Activated naive CD4-positive, alpha-beta T cell treated with anti-CD3 and anti-CD28 coated beads, Interleukin-2, amount 50 U/mL, for 72 hours (primary cell): ENCODE results near the gene CTCF. TPM values are rescaled to one million over a fixed set of nuclear protein-coding genes. Genes with fewer than 3 reads are reported as not detected.
A peak's percentile ranks its signal among the peaks of the same experiment; 100 is the strongest.

Experiments
- ATAC-seq, 2 donors: fragments of 150-1000 bp; cut with Tn5 transposase; 2 replicates each; pipeline ENCODE4 v1.10.0; 2021; ENCODE audit warnings: mild to moderate bottlenecking in 2 of 2, moderate library complexity in 2 of 2
- DNase-seq, 2 donors: peaks; one replicate each; pipeline ENCODE4 v3.0.0; 2021 to 2022; ENCODE audit warnings: low spot score in 2 of 2
- H3K27ac Mint-ChIP-seq, 2 donors: one replicate each; pipeline ENCODE4 v1.8.0; 2022; ENCODE audit warnings: mild to moderate bottlenecking in 2 of 2, mixed read lengths in 2 of 2
- H3K36me3 Mint-ChIP-seq, 2 donors: one replicate each; pipeline ENCODE4 v1.8.0; 2022; ENCODE audit warnings: mixed read lengths in 2 of 2
- H3K9me3 Mint-ChIP-seq, 2 donors: one replicate each; pipeline ENCODE4 v1.8.0; 2022; ENCODE audit warnings: mixed read lengths in 2 of 2
- total RNA-seq, 2 donors: library from RNA; stranded (reverse); gene quantifications; one replicate each; pipeline ENCODE4 v1.2.3, GENCODE V29; 2022

The CTCF gene
- total RNA-seq, 2 donors from 2014 or later, result 51.5 to 62.1 TPM

GRCh38 chr16:67606632-67607031 lies 44.3 kb downstream of the CTCF start:
- DNase-seq (no peak), ATAC-seq (no peak)
- H3K36me3 Mint-ChIP-seq, result peaks cover 0 to 4% of the 10 kb centered on the region in 2 donors
- H3K27ac Mint-ChIP-seq, result no peak overlapping the region
- no peaks in the 10 kb centered on the region for H3K9me3 Mint-ChIP-seq

- no peak for DNase-seq
- Mint-ChIP-seq H3K36me3 (peaks cover 0 to 4% of the 10 kb centered on the region in 2 donors), H3K27ac (no peak overlapping the region), H3K9me3 (no peaks in the 10 kb centered on the region)
- ATAC-seq, result peak in 1 of 2 donors; percentile 79
Measured at GRCh38 chr16:67608364-67608763, 46.0 kb downstream of the CTCF start.

GRCh38 chr16:67613808-67614207 lies 51.5 kb downstream of the CTCF start:
- DNase-seq, result no peak
- H3K27ac Mint-ChIP-seq, result no peak overlapping the region
- no peaks in the 10 kb centered on the region for H3K9me3 Mint-ChIP-seq
- ATAC-seq, result peak in 1 of 2 donors; percentile 47
- H3K36me3 Mint-ChIP-seq, result peaks cover 5 to 9% of the 10 kb centered on the region in 2 donors

GRCh38 chr16:67628216-67628615 lies 65.9 kb downstream of the CTCF start:
- DNase-seq, result no peak
- ATAC-seq, result no peak
- H3K27ac Mint-ChIP-seq, result no peak overlapping the region
- H3K9me3 Mint-ChIP-seq, result no peaks in the 10 kb centered on the region
- no peaks in the 10 kb centered on the region for H3K36me3 Mint-ChIP-seq

DNA sequence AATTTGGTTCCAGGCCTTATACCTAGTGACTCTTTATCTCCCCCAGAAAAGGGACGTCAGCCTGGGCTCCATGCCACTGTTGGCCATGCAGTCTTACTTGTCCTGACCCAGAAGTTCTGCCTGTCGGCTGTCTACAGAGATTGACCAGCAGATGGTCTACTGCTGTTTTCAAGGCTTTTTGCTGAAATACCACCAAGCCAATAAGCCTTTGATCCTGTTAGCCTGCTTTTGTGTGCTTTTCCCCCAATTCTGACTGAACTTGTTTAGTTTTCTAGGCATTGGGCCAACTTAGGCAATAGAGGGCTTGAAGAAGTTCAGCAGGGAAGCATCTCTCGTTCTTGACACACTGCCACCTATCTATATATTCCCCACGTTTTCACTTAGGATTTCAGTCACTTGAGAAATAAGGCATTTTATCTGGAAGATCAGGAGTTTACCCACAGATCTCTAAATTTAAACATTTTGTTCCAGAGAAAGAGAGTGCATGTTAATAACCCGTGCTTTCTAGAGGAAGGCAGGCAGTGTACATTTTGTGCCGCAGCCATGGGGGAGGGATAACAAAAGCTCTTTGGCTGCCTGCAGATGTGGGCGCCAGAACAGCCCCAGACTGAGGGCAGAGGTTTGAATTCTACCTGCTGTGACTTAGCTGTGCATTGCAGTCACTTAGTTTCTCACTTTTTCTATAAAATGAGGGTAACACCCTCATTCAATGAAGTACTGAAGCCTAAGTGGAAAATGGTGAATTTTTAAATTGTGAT lies 70.3 kb downstream of the CTCF start:
- Mint-ChIP-seq H3K9me3 (no peaks in the 10 kb centered on the region), H3K27ac (peak overlapping the region in 1 of 2 donors; percentile 48), H3K36me3 (no peaks in the 10 kb centered on the region)
- ATAC-seq (no peak), DNase-seq (no peak)

- Mint-ChIP-seq H3K9me3 (no peaks in the 10 kb centered on the region), H3K27ac (peak overlapping the region; percentile 40 to 75), H3K36me3 (no peaks in the 10 kb centered on the region)
- ATAC-seq (no peak), DNase-seq (no peak)
Measured at GRCh38 chr16:67636713-67637112, 74.4 kb downstream of the CTCF start.

GRCh38 chr16:67637625-67638024 lies 75.3 kb downstream of the CTCF start:
- H3K9me3 Mint-ChIP-seq, result no peaks in the 10 kb centered on the region
- H3K27ac Mint-ChIP-seq, result peak overlapping the region in 1 of 2 donors; percentile 5
- DNase-seq (no peak), ATAC-seq (no peak)
- no peaks in the 10 kb centered on the region for H3K36me3 Mint-ChIP-seq

DNA sequence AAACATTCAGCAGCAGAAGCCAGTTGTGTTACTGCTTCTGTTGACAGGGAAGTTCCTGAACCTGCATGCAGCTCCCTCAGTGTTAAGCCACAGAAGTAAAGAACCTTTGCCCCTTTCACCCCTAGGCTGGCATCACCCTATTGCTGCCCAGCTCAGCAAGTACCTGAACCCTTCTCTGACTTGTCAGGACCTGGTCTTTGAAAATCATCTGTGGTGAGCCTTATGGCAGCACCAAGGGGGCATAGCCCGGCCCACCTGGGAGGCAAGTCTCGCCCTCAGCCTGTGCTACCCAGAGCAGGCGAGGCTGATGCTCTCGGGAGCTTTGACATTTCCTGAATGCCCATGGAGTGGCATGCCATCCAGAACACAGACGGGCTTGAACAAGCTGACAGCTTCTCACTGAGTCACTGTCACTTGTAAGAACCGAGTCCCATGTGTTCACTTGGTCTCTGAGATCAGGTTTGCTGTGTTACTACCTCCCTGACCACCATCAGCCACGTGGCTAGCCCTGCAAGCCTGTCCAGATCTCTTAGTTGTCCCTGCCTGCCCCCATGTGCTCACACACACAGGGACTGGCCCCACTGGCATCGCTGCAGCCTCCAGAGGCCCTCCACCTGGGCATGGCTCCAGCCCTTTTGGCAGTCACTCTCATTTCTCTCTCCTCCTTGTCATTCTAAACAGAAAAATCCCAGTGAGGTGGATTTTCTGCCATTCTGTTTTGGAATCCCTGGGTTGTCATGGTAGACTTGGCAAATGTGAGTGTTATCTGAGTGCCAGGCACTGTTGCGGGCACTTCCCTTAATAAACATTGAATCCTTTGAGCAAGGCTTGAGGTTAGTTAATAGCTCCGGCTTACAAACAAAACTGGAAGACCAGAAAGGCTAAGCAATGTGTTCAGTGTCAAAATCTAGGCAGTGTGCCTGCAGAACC lies 79.7 kb downstream of the CTCF start:
- ATAC-seq (no peak), DNase-seq (no peak)
- Mint-ChIP-seq H3K9me3 (no peaks in the 10 kb centered on the region), H3K27ac (no peak overlapping the region), H3K36me3 (no peaks in the 10 kb centered on the region)

DNA sequence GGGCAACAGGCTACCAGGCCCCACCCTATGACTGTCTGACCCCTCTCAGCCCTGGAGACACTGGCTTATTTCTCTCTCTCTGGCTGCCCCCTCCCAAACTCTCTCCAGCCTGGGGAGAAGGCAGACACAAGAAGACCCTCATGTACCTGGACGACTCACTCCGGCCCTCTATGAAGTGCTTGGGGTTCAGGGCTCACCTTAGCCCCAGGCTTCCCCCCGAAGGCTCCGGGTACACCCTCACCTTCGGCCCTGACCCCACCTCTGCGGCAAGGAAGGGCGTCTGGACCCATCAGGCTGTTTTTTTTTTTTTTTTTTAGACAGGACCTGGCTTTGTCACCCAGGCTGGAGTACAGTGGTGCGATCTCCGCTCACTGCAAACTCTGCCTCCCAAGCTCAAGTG lies 81.7 kb downstream of the CTCF start:
- DNase-seq (no peak), ATAC-seq (no peak)
- Mint-ChIP-seq H3K36me3 (no peaks in the 10 kb centered on the region), H3K27ac (peak overlapping the region; percentile 9 to 95), H3K9me3 (no peaks in the 10 kb centered on the region)

DNA sequence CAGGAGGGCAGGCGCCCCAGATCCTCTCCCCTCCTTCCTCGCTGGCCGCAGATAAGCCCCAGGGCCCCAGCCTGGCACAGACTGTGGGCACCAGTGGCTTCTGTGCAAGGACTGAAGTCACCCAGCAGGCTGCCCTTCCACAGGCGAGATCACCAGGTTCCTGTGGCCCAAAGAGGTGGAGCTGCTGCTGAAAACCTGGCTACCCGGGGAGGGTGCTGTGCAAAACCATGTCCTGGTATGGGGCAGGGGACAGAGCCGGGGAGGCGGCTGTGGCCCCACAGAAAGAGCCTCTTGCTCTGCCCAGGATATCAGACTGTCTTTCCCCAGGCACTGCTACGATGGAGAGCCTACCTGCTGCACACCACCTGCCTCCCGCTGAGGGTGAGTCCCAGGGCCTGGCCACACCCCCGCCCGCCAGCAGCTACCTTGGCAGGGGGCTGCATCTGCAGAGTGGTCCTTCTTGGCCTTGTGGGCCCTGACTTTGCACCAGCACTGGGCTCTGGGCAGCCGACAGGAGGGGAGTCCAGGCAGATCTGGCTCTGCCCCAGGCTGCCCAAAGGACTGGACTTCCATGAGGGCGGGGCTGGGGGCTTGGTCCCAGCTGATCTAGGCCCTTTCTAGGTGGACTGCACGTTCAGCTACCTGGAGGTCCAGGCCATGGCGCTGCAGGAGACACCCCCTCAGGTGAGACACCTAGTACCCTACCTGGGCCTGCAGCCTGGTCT lies 83.2 kb downstream of the CTCF start:
- Mint-ChIP-seq H3K36me3 (peaks cover 0 to 8% of the 10 kb centered on the region in 2 donors), H3K27ac (peak overlapping the region; percentile 95 to 96), H3K9me3 (no peaks in the 10 kb centered on the region)
- no peak for DNase-seq
- ATAC-seq, result peak in 1 of 2 donors; percentile 5

DNA sequence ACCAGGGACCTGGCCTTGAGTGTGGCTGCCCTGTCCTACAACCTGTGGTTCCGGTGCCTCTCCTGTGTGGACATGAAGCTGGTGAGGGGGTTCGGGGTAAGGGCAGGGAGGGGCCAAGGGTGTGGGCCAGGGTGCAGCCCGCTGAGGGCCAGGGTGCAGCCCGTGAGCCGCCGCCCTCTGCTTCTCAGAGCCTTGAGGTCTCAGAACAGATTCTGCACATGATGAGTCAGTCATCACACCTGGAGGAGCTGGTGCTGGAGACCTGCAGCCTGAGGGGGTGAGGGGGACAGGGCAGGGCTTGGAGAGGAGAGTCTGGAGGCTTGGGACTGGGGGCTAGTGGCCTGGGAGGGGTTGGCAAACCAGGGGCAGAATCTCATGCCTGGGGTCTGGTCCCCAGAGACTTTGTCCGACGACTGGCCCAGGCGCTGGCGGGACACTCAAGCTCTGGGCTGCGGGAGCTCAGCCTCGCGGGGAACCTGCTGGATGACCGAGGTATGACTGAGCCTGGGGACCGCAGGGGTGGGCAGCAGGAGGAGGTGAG lies 84.9 kb downstream of the CTCF start:
- Mint-ChIP-seq H3K27ac (peak overlapping the region; percentile 50 to 59), H3K36me3 (peaks cover 0 to 17% of the 10 kb centered on the region in 2 donors), H3K9me3 (no peaks in the 10 kb centered on the region)
- DNase-seq, result no peak
- ATAC-seq, result no peak

- DNase-seq (no peak), ATAC-seq (no peak)
- H3K27ac Mint-ChIP-seq, result no peak overlapping the region
- H3K9me3 Mint-ChIP-seq, result no peaks in the 10 kb centered on the region
- peaks cover 0 to 18% of the 10 kb centered on the region in 2 donors for H3K36me3 Mint-ChIP-seq
Measured at GRCh38 chr16:67647681-67648080, 85.4 kb downstream of the CTCF start.

- no peak for DNase-seq
- Mint-ChIP-seq H3K9me3 (no peaks in the 10 kb centered on the region), H3K36me3 (peaks cover 0 to 18% of the 10 kb centered on the region in 2 donors), H3K27ac (peak overlapping the region in 1 of 2 donors; percentile 44)
- ATAC-seq, result no peak
Measured at GRCh38 chr16:67648088-67648763, 85.9 kb downstream of the CTCF start.

GRCh38 chr16:67648764-67649407 lies 86.6 kb downstream of the CTCF start:
- DNase-seq, result no peak
- Mint-ChIP-seq H3K9me3 (no peaks in the 10 kb centered on the region), H3K36me3 (peaks cover 0 to 18% of the 10 kb centered on the region in 2 donors), H3K27ac (peak overlapping the region in 1 of 2 donors; percentile 44)
- ATAC-seq, result no peak

DNA sequence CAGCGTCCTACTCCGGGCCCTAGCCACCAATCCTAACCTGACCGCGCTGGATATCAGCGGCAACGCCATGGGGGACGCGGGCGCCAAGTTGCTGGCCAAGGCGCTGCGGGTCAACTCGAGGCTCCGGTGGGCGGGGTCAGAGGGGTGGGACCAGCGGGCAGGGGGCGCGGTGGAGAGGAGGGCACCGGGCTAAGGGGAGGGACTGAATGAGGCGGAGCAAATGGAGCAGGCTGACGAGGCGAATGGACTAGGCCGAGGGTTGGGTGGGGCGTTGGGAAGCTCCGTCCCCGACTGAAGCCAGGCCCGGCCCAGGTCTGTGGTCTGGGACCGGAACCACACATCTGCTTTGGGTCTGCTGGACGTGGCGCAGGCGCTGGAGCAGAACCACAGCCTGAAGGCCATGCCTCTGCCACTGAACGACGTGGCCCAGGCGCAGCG lies 87.2 kb downstream of the CTCF start:
- DNase-seq, result no peak
- H3K9me3 Mint-ChIP-seq, result no peaks in the 10 kb centered on the region
- ATAC-seq, result no peak
- H3K36me3 Mint-ChIP-seq, result peaks cover 0 to 18% of the 10 kb centered on the region in 2 donors
- peak overlapping the region in 1 of 2 donors; percentile 1 for H3K27ac Mint-ChIP-seq
